WERI-Rb-1 (cell line): ENCODE data around the gene CLC.

Source experiments
- DNase-seq: peaks from one replicate; pipeline ENCODE4 v3.0.0-alpha.2; 2020
- H3K27ac ChIP-seq: fragments of 250-450 bp; sonication (Bioruptor Pico); 2 replicates; pipeline ENCODE4 v1.5.1; 2020; ENCODE audit warnings: mild to moderate bottlenecking, moderate library complexity
- H3K27me3 ChIP-seq: fragments of 250-450 bp; sonication (Bioruptor Pico); 2 replicates; pipeline ENCODE4 v1.5.1; 2021; ENCODE audit warnings: mild to moderate bottlenecking, low read depth, moderate library complexity; ENCODE audit not compliant: insufficient read depth, severe bottlenecking
- H3K36me3 ChIP-seq: fragments of 250-450 bp; sonication (Bioruptor Pico); 2 replicates; pipeline ENCODE4 v1.5.1; 2020; ENCODE audit warnings: mild to moderate bottlenecking, moderate library complexity
- H3K4me3 ChIP-seq: 2 replicates; pipeline ENCODE4 v1.5.1; 2011; ENCODE audit warnings: low read depth, mild to moderate bottlenecking, control low read depth, low read length
- H3K9me3 ChIP-seq: fragments of 250-450 bp; sonication (Bioruptor Pico); 2 replicates; pipeline ENCODE4 v1.5.1; 2021; ENCODE audit warnings: mild to moderate bottlenecking, moderate library complexity; ENCODE audit not compliant: severe bottlenecking
- CTCF ChIP-seq: IDR thresholded peaks from 2 replicates; pipeline ENCODE4 v1.5.1; 2011; ENCODE audit warnings: low read depth, mild to moderate bottlenecking, control low read depth, inconsistent platforms, low read length

CLC gene

GRCh38 chr19:39708594-39708993, 29.2 kb downstream of the CLC start:
- no peak for DNase-seq
- H3K27me3 ChIP-seq, result peaks cover 75% of the 10 kb centered on the region
- no peak overlapping the region for H3K4me3 ChIP-seq
- no peaks in the 10 kb centered on the region for H3K36me3 ChIP-seq
- no peak for TF ChIP-seq CTCF
- H3K9me3 ChIP-seq, result no peaks in the 10 kb centered on the region
- no peak overlapping the region for H3K27ac ChIP-seq

DNA sequence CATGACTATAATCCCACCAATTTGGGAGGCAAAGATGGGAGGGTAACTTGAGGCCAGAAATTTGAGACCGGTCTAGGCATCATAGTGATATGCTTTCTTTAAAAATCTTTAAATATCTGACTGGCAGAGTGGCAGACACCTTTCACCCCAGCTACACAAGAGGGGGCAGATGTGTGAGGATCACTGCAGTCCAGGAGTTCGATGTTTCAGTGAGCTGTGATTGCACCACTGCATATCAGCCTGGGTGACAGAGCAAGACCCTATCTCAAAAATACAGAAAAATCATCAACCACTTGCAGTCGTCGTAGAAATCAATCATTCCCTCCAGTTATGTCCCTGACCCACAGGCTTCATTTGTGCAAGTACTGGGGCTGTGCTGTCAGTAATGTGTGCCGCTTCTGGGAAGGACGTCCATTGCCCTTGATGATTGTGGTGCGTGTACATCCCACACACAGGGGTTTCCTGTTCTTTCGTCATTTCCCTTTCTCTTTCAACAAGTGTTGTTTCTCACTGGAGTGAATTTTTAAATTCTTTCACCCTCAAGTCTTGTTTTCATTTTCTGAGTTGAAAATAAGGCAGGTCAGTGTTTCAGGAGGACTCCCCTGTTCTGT, 32.1 kb downstream of the CLC start:
- no peak for DNase-seq
- Histone ChIP-seq H3K4me3 (no peak overlapping the region), H3K27ac (no peak overlapping the region), H3K36me3 (no peaks in the 10 kb centered on the region), H3K27me3 (peaks cover 83% of the 10 kb centered on the region), H3K9me3 (no peaks in the 10 kb centered on the region)
- TF ChIP-seq CTCF, result no peak

- Histone ChIP-seq H3K9me3 (no peaks in the 10 kb centered on the region), H3K27me3 (peaks cover 84% of the 10 kb centered on the region), H3K36me3 (no peaks in the 10 kb centered on the region), H3K27ac (no peak within 1 kb of the TSS), H3K4me3 (no peak within 1 kb of the TSS)
- TF ChIP-seq CTCF, result no peak
- no peak for DNase-seq
Observed at GRCh38 chr19:39704181-39705044, 33.4 kb downstream of the CLC start, which contains the start of gene LGALS14. Gene LGALS14, plus strand, starts transcription at chr19:39704481. Its CDS starts 48 bp downstream, at chr19:39704529.

- no peak overlapping the region for H3K27ac ChIP-seq
- peaks cover 83% of the 10 kb centered on the region for H3K27me3 ChIP-seq
- no peaks in the 10 kb centered on the region for H3K36me3 ChIP-seq
- no peaks in the 10 kb centered on the region for H3K9me3 ChIP-seq
- DNase-seq, result no peak
- no peak overlapping the region for H3K4me3 ChIP-seq
- TF ChIP-seq CTCF, result no peak
Observed at GRCh38 chr19:39701291-39701690, 36.5 kb downstream of the CLC start.

DNA sequence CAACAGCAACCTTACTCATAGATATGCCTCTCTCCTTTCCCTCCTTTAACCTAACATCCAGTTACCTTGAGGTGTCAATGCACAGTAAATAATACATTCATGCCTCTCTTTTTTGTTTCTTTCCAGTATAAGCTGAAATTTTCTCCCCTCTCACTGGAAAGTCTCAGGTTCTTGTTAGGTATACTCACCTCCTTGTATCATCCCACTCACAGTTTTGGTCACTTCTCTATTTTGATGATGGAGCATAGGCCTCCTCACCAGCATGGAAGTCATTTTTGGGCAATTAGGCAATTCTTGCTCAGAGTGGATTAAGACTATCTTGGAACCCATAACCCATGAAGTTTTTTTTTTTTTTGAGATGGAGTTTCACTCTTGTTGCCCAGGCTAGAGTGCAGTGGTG, 39.3 kb downstream of the CLC start:
- Histone ChIP-seq H3K36me3 (no peaks in the 10 kb centered on the region), H3K9me3 (no peaks in the 10 kb centered on the region), H3K27me3 (peaks cover 77% of the 10 kb centered on the region), H3K27ac (no peak overlapping the region), H3K4me3 (no peak overlapping the region)
- DNase-seq, result no peak
- TF ChIP-seq CTCF, result no peak
